Stimulated activated CD4-positive, alpha-beta T cell treated with anti-CD3 and anti-CD28 coated beads, Interleukin-2, amount 100 ng/mL, for 4 hours (primary cell): ENCODE results near the gene TCIRG1.
A peak's percentile ranks its signal among the peaks of the same experiment; 100 is the strongest.
"Not testable (repeated sequence)": the region's sequence is repeated elsewhere in the genome, so short reads cannot be mapped to it uniquely, and the experiment has no call there.

Source experiments
- DNase-seq: peaks from one replicate; pipeline ENCODE4 v3.0.0-alpha.2; 2020; ENCODE audit warnings: low read depth

Gene TCIRG1

GRCh38 chr11:68038718-68039525 lies at the start of gene TCIRG1:
TCIRG1 (plus strand) TSS chr11:68039025; CDS start chr11:68041272, 2,247 bp downstream.
- DNase-seq: peak; percentile 45

- DNase-seq: not testable (repeated sequence)
Observed at GRCh38 chr11:67990546-67991346, 48.1 kb upstream of the TCIRG1 start.

GRCh38 chr11:67991347-67992121 lies 47.3 kb upstream of the TCIRG1 start:
- not testable (repeated sequence) for DNase-seq

- not testable (repeated sequence) for DNase-seq
Observed at GRCh38 chr11:67993821-67994220, 45.0 kb upstream of the TCIRG1 start.

GRCh38 chr11:67994387-67994786 lies 44.4 kb upstream of the TCIRG1 start:
- not testable (repeated sequence) for DNase-seq

- DNase-seq: not testable (repeated sequence)
Observed at GRCh38 chr11:67995129-67995528, 43.7 kb upstream of the TCIRG1 start.

GRCh38 chr11:67995579-67995978 lies 43.2 kb upstream of the TCIRG1 start:
- DNase-seq: not testable (repeated sequence)

- DNase-seq: no peak
Observed at GRCh38 chr11:67996051-67996450, 42.8 kb upstream of the TCIRG1 start.

GRCh38 chr11:67996622-67997474 lies 42.0 kb upstream of the TCIRG1 start:
- no peak for DNase-seq

GRCh38 chr11:67997475-67997921 lies 41.3 kb upstream of the TCIRG1 start:
- DNase-seq: no peak

GRCh38 chr11:67998150-67999045 lies 40.4 kb upstream of the TCIRG1 start:
- no peak for DNase-seq

- DNase-seq: no peak
Observed at GRCh38 chr11:67999201-67999629, 39.6 kb upstream of the TCIRG1 start.

GRCh38 chr11:67999704-68000103 lies 39.1 kb upstream of the TCIRG1 start:
- no peak for DNase-seq

GRCh38 chr11:68002575-68002937 lies 36.3 kb upstream of the TCIRG1 start:
- DNase-seq: no peak

GRCh38 chr11:68002938-68003845 lies 35.6 kb upstream of the TCIRG1 start:
- peak; percentile 43 for DNase-seq

GRCh38 chr11:68003846-68004550 lies 34.8 kb upstream of the TCIRG1 start, which contains the start of gene UNC93B1:
UNC93B1 (minus strand) TSS chr11:68004097; CDS start chr11:68004043, 54 bp downstream.
- DNase-seq: peak; percentile 72

- no peak for DNase-seq
Observed at GRCh38 chr11:68004551-68005335, 34.1 kb upstream of the TCIRG1 start.
